Stimulated activated CD4-positive, alpha-beta T cell treated with anti-CD3 and anti-CD28 coated beads, TNF-alpha, amount 100 ng/mL, for 24 hours (primary cell): ENCODE results near the gene EP400.

Experiments used
- DNase-seq, 3 experiments: peaks; one replicate each; pipeline ENCODE4 v3.0.0-alpha.2; 2020; ENCODE audit warnings: low read depth in 3 of 3

The EP400 gene

DNA sequence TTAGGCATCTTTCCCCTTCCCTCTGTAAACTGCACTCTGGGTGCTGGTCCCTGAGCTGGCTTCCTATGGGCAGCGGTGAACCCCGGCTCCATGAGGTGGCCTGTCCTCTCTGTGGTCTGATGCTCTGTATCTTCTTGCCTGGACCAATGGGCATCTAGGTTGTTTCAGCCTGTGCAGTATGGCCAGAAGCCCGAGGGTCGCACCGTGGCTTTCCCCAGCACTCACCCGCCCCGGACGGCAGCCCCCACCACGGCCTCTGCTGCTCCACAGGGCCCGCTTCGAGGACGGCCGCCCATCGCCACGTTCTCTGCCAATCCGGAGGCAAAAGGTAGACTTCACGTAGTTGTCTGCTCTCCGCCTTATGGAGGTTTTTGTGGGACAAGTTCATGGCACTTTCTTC, 70.1 kb downstream of the EP400 start:
- DNase-seq, result no peak

DNA sequence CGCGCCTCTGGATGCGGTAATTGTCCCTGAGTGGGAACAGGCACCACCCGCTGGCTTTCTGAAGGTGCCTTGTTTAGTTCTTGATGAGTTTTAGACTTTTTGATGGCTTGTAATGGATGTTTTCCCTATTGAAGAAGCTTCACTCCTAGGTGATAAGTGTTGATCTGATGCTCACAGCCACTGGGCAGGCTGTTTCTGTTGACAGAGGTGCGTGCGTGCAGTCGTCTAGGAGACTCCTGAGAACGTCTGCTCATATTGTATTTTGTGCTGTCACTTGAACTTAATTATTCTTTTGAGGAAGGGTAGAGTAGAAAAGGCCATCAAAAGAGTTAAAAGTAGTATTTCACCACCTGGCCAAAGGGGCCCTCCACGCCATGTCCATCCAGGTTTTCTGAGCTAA, 70.5 kb downstream of the EP400 start:
- DNase-seq, result no peak

DNA sequence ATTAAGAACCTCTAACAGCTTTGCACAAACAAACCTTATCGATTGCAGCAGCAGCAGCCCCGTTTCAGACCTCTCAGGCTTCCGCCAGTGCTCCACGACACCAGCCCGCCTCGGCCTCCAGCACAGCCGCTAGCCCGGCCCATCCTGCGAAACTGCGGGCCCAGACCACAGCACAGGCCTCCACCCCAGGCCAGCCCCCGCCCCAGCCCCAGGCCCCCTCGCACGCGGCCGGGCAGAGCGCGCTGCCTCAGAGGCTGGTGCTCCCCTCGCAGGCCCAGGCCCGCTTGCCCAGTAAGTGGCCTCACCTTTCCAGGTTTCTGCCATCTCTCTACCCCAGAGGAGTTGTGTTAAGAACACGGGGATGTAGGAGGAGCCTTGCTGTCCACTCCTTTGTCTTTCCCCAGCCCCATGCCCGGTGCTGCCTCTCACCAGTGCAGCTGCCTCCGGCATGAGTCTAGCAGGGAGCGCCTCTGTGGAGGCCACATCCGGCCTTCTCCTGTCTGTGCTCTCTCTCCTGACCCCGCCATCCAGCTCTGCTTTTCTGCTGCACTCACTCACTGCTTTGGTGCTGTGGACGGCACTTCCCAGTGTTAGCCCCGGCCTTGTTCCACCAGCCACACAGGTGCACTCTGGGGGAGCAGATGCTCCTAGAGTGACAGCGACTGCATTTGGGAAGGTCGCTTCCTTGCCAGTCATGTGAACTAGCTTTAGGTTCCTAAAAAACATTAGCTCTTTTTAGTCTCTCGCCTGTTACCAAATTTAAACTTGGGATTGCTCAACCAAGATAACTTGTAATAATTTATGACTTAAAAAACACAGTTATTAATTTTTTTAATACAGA, 71.5 kb downstream of the EP400 start:
- DNase-seq, result no peak

DNA sequence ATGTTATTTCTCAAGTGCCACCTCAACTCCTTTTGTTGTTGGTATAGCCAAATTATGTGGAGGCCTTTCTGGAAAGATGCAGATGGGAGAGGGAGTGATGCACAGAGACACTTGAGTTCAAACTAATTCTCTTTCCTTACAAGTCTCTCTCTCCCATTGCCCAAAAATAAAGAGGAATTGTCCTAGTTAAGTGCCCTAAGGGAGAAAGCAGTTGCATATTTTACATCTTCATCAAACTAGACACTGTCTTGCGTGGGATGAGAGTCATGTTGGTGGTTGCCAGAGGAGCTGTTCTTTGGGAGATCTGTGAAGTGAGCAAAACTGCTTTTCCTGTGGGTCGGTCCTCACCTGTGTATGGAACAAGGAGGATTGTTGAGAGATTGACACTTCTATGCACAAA, 72.2 kb downstream of the EP400 start:
- DNase-seq, result no peak

DNA sequence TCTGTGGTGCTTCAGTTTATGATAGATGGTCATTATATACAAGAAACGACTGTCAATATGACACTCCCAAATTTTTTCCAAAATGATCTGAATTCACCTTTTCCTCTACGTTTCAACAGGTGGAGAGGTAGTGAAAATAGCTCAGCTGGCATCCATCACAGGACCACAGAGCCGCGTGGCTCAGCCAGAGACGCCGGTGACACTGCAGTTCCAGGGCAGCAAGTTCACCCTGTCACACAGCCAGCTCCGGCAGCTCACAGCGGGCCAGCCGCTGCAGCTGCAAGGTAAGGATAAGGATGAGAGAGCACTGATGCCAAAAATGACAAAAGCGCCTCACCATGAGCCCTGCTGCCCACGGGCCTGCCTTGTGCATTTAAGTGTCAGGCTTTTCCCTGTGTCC, 73.9 kb downstream of the EP400 start:
- no peak for DNase-seq

DNA sequence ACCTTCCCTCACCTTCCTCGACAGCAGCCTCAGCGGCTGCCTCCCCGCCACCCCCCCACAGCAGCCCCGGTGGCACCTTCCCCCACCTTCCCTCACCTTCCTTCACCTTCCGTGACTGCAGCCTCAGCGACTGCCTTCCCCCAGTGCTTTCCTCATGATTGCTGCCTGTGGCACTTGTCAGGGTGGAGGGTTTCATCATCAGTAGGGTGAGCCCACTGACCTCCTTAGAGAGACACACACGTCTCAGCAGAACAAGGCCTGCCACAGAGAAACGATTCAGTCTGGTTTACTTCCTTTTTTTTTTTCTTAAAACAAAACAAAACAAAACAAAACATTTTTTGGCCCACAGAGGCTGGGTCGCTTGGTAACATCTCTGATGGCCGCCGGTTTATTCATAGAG, 75.0 kb downstream of the EP400 start:
- DNase-seq, result no peak

DNA sequence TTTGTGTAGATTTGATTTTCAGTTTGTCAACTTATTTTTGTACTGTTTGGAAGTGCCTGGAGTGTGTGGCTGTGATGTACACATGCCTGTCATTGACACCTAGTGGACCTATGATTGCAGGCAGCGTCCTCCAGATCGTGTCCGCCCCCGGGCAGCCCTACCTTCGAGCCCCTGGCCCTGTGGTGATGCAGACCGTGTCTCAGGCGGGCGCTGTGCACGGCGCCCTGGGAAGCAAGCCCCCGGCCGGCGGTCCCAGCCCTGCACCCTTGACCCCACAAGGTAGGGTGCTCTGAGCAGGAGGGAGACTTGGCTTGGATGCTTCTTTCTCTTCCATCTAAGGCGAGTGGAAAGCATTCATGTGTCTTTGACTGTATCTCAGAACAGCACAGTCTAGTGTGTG, 75.8 kb downstream of the EP400 start:
- no peak for DNase-seq

DNA sequence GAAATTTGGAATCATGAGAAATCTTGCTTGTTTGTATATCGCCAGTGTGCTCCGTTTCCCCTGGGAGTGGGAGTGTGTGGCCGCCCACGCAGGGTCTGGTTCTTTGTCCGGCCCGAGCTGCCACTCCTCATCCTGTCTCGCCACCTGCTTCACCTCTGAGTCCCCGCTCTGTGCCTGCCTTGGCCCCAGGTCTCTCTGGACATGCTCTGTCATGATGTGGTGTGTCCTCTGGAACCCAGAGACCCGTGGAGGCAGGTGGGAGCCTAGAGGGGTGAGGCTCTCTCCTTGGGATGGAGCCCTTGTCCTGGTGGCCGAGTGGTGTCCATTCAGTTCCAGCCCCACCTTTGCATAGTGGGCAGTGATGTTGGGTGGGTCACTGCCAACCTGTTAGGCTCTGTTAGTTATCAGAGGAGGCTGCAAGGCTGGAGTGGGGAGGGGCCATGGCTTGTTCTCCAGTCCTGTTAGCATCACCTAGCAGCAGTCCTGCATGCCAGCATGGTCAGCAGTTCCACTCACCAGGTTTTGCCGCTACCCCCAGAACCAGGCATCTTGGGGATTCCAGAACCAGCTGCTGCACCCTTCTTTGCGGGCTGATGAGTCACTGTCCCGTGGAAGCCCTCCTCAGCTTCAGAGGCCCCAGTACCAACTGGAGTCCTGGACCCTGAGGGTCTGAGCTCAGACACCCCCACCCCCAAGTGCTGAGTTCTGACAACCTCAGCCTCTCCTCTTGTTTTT, 76.5 kb downstream of the EP400 start:
- DNase-seq, result no peak

DNA sequence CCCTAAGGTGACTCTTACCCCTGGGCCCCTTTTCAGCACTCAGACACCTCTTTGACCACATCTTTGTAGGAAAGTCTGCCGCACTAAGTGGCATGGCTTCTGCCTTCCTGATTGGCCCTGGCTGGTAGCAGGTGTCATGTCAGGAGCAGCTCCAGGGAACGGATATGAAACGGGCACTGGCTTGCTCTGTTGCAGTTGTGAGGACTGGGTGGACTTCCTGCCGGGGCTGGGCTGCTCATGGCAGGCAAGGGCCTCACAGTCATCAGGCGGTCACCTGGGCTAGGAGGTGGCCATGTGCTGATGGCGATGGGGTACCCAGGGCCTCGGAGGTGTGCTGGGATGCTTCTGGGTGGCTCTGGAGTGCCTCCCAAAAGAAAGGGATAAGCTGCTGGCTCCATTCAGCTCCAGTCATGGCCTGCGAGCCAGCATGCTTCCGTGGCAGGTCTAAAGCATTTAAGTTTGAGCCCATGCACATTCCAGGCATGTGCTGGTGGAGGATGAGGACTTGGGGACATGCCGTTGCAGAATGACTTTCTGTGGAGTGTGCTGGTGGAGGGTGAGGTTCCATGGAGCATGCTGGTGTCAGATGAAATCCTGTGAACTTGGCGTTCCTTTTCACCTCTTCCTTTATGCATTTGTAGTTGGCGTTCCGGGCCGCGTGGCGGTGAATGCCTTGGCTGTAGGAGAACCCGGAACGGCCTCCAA, 77.2 kb downstream of the EP400 start:
- no peak for DNase-seq

DNA sequence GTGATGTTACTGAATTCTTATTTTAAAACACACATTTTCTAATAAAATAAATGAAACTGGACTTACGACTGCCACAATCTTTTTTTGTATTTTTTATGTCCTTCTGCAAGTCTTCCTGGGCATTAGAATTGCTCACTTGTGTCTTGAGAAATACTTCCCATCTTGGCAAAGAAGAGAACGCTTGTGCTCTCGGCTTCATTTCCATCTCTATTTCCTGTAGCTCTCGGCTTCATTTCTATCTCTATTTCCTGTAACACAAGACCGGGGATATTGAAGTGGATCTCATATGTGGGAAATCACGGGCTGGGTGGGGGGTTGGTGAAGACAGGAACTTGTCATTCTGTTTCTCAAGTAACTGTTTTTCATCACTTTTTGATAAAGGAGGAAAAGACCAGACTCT, 77.9 kb downstream of the EP400 start:
- DNase-seq, result no peak

DNA sequence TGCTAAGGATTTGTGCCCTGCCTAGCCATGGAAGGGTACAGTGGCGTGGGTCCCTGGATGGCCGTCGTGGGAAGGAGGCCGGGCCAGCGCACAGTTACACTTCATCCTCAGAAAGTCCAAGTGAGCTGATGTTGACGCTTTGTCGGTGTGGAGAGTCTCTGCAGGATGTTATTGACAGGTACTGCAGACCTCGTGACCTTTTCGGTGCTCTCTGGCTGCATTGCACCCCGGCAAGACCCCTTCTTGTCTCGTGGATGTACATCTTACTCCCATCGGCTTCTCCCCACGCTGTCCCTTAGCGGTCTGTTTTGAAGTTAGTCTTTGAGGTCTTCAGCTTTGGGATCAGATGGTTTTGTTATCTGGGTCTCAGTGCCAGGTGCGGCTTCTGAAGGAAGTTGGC, 78.4 kb downstream of the EP400 start:
- no peak for DNase-seq

DNA sequence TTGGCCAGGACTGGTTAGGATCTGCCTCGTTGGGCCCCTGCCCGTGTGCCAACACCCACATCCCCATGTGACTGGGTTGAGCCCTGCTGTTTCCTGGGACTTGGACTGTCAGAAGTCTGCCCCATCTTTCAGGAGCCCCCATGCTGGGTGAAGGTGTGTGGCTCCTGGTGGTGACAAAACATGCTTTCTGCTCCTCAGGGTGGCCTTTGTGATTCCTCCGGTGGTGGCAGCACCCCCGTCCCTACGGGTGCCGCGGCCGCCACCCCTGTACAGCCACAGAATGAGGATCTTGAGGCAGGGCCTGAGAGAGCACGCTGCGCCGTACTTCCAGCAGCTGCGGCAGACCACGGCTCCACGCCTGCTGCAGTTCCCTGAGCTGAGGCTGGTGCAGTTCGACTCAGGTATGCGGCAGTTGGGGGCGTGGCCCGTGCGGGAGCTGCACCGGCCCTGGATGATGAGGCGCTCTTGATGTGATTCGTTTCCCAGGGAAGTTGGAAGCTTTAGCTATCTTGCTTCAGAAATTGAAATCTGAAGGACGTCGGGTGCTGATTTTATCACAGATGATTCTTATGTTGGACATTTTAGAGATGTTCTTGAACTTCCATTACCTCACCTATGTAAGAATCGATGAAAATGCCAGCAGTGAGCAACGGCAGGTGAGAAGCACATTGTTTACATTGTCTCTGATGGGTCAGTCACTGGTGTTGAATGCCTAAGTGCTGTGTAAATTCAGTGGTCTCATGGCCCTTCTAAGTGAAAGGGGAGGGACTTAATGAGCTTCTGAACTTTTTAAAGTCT, 80.0 kb downstream of the EP400 start:
- no peak for DNase-seq

DNA sequence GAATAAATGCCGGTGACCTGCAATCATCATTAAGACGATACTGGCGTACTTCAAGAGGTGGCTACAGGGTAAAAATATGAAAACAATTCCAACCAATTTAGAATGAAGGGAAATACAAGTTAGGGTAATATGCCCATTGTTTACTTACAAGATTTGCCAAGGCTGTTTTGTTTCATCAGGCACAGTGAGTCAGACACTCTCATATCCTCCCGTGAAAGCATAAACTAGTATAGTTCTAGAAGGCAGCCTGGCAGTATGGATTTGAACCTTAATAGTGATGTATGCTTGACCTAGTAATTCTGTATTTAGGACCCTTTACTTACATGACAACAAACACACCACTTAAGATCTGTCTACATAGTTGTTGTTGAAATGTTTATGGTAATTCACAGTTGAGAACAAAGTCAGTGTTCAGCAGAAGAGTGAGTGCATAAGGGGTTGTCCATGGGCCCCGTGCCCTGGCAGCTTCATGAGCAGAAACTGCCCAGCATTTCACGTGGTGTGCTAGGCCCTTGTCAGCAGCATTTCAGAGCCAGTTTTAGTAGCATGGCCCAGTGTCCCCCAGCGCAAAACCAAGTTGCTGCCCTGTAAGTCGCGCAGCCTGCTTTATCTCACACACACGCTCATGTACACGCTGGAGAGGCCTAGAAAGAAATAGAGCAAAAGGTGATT, 80.8 kb downstream of the EP400 start:
- DNase-seq, result no peak

DNA sequence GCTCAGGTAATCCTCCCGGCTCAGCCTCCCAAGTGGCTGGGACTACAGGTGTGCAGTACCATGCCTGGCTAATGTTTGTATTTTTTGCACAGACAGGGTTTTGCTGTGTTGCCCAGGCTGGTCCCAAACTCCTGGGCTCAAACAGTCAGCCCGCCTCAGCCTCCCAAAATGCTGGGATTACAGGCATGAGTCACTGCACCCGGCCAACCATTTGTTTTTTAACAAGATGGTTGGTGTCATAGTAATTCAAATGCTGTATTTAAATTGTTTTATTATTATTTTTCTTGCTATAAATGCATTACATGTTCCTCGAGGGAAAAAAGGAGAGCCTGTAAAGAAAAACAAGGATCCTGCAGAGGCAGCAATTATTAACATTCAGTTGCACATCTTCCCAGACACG, 83.9 kb downstream of the EP400 start:
- DNase-seq, result no peak

DNA sequence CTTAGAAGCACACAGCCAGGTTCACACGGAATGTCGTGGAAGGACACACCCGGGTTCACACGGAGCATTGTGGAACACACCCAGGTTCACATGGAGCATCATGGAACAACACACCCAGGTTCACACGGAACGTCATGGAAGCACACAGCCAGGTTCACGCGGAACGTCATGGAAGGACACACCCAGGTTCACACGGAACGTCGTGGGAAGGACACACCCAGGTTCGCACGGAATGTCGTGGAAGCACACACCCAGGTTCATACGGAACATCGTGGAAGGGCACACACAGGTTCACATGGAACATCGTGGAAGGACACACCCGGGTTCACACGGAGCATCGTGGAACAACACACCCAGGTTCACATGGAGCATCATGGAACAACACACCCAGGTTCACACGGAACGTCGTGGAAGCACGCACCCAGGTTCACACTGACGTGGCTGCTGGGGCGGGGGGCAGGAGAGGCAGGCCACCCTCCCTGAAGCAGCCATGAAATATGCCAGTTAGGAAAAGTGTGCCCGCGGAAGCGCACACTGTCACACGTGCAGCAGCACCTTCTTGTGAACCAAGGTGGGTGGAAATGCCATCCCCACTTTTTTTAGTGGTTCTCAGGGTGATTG, 86.4 kb downstream of the EP400 start:
- DNase-seq, result no peak

DNA sequence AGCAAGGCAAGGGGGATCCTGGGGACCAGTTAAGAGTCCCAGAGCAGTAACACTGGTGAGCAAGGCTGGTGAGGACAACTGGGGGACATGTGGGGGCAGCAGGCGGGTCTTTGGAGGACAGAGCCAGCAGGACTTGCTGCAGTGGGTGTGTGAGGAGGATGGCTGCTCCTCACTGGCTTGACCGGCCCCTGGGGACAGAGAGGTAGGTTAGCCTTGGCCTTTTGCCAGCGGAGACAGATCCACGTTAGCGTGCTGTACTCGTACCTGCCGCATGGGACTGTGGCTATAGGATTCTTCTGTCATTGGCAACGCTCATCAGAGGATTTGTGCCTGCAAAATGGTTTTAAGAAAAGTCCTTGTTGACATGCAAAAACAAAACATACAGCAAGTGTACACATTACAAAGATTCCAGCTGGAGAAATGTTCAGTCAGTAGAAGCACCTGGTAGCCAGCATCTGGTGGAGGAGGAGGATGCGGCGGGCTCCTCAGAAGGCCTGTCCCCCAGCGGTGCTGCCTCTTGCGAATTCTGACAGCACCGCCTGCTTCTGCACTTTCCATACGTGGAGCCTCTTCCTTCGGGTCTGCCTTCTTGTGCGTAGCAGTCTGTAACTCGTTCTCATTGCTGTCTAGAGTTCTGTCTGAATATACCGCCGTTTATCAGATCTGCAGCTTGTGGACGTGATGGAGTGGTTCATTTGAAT, 91.3 kb downstream of the EP400 start:
- DNase-seq, result no peak

DNA sequence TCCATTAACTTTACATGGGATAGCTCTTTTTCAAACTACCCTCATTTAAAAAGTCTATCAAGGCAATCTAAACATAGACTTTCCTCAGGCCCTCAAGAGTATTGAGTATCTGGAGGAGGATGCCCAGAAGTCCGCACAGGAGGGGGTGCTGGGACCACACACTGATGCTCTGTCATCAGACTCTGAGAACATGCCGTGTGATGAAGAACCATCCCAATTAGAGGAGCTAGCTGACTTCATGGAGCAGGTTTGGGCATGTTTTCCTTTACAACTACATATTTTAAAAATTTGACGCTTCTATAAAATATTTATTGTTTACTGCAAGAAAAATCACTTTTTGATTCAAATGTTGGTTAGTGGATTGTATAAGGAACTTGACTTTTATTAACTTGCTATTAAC, 93.5 kb downstream of the EP400 start:
- DNase-seq, result no peak

DNA sequence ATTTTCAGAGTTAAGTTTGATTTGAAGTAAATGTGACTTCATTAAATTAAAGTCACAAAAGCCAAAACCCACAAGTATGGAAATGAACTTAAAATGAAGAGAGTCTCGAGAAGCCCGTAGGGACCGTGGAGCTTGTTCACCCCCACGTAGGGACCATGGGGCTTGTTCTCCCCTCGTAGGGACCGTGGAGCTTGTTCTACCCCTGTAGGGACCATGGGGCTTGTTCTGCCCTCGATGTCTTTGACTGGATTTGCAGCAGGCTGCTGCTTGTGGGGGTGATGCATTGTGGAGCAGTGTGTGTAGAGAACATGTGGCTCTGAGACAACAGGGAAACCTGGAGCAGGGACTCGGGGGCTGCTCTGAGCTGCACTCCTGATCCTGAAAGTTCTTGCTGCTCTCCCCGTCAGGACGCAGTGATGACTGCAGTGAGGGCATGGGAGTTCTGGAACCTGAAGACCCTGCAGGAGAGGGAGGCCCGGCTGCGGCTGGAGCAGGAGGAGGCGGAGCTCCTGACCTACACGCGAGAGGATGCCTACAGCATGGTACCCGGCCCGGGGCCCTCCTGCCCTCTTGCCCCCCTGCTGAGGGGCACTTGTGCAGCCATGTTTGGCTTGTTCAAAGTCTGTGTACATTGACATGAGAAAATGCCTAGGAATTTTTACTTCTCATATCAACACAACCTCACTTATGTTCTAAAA, 94.2 kb downstream of the EP400 start:
- no peak for DNase-seq

DNA sequence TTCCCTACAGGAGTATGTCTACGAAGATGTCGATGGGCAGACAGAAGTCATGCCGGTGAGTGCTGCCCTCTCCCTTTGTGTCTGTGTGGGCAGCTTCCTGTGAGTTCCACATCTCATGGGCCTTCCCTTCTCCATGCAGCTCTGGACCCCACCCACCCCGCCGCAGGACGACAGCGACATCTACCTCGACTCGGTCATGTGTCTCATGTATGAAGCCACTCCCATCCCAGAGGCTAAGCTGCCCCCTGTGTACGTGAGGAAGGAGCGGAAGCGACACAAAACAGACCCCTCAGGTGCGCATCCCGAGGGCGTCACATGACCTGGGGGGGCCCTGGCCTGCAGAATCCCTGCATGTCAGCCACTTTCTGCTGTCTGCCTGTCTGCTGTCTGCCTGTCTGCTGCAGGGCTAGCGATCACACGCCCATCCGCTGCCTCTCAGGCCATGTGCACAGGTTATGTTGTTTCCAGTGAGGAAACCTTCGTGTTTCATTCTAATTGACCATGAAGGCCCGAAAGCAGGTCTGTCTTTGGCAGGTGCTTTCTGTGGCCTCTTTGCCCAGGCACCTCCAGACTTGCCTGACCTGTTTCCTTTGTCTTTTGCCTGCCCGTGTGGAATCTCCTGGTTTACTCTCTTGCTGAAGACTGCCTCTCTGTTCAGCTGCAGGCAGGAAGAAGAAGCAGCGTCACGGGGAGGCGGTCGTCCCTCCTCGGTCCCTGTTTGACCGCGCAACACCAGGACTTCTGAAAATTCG, 95.1 kb downstream of the EP400 start:
- DNase-seq, result no peak
